GM19238 (cell line): ENCODE data around the gene SPPL2C.

Source experiments
- DNase-seq: peaks from one replicate; pipeline ENCODE4 v3.0.0; 2011; ENCODE audit warnings: low spot score; ENCODE audit not compliant: insufficient read length

Gene SPPL2C

DNA sequence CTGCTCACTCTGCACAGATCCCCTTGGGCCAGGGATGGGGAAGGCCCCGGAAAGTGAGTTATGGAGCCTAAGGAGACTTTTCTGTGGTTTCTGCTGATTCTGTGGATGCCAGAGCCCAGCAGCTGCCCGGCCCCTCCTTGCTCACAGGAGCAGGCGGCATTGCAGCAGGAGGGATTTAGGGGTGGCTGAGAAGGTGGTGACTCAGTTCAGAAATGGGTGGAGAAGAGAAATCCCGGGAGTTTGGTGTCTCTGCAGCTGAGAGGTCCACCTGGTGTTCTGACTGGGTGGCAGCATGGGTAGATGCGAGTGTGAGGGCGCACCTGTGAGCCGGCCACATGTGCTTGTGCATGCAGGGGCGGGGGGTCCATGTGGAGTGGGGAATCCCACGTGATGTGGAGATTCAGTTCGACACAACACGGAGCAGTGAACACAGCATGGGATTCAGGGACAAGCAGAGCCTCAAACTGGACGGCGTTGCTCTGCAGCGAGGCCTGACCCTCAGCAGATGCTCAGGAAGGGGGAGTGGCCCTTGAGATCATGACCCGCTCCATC, 16.0 kb upstream of the SPPL2C start:
- DNase-seq, result no peak

GRCh38 chr17:45833920-45834319, 10.8 kb upstream of the SPPL2C start:
- DNase-seq, result no peak

DNA sequence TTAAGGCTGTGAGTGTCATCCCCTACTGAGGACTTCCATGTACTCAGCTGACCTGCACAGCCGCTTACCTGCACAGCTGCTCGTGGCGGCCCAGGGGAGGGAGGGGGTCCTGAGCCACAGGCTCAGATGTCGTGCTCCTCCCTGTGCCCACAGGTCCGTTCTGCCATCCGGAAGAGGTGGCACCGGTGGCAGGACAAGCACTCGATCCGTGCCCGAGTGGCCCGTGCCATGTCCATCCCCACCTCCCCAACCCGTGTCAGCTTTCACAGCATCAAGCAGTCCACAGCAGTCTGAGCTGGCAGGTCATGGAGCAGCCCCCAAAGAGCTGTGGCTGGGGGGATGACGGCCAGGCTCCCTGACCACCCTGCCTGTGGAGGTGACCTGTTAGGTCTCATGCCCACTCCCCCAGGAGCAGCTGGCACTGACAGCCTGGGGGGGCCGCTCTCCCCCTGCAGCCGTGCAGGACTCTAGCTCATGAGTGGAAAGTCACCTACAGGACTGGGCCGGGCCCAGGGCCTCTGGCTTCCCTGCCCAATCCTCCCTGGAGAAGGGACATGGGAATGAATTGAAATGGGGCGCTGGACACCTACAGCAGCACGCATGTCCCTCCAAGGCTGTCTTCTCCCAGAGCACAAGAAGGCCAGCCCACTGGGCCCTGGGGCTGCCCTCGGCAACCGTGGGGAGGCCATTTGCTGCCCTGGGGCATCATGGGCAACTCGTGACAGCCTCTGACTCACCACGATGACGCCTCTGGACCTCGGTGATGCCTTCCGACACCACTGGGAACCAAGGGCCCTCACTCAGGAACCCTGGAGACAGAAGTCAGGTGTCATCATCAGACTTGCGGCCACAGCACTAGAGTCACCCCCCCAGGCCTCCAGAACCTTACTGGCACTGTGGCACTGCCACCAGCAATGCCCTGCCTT, 9.9 kb upstream of the SPPL2C start:
- DNase-seq, result no peak

GRCh38 chr17:45835481-45835880, 9.2 kb upstream of the SPPL2C start:
- DNase-seq, result no peak

- no peak for DNase-seq
Measured at GRCh38 chr17:45836047-45837044, 8.3 kb upstream of the SPPL2C start.

DNA sequence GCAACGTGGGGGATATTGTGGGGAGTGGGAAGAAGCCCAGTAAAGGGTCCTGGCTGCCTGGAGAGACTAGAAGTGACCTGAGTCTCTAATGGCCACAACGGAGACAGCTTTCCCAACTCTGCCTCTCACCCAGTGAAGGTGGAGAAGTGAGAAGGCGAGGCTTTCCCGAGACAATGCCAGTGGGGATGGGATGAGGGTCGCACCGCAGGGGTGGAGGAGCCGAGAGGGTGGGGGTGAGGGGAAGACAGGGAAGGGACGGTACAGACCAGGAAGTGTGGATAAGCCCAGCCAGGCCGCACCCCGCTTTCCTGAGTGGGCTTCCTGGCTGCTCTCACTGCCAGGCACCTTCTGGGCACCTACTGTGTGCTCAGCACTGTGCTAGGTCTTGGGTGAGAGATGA, 7.5 kb upstream of the SPPL2C start:
- DNase-seq, result no peak

DNA sequence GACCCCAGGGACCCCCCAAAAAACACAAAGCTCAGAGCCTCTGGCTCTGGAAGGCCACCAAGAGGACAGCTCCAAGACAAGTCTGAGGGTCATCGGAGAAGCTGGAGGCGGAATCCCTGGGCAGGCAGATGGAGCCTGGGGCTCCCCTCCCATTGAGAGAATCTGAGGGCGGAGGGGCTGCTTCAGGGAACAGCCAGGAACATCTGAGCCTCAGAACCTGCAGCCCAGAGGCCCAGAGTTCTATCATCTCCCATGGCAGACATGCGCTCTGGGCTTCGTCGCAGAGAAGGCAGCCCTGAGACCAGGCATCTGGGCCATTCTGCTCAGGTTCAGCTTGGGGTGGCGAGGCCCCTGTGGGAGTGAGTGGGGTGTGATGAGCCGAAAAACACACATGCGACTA, 7.1 kb upstream of the SPPL2C start:
- DNase-seq, result no peak

DNA sequence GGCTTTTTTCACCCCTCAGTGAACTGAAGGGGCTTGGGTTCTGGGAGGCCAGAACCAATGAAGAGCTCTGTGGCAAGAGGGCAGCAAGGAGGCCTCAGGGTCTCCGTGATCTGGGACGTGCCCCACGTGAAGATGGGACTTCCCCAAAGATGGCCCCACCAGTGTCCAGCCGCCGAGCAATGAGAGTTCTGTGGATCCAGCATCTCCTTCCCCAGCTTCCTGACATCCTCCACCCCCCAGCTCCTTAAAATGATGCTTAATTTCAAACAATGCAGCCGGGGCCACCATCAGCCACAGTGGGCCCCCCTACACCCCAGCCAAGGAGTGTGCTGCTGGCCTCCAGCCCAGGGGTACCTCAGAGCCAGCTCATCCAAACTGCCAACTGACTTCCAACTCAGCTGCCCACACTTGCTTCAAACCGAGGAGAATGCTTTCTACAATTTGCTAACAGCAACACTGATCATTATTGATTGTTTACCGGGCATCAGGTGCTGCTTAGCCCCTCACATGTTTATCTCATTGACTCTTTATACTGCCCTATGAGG, 5.9 kb upstream of the SPPL2C start:
- no peak for DNase-seq

DNA sequence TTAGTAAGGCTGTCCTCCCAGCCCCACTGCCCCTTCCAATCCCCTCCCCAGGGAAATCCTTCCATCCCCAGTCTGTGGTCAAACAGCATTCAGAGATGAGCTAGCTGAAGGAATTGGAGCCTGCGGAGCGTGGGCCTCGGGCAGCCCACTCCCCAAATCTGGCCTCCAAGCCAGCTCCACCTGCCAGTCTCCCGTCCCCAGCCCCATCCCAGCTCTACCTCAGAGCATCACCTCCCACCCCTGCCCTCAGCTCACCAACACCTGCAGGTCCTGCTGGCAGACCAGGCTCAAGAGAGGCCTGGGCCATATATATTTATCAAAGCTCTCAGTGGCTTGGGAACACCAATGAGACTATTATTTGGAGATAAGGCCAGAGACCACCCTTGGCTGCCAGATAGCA, 5.2 kb upstream of the SPPL2C start:
- DNase-seq, result no peak

DNA sequence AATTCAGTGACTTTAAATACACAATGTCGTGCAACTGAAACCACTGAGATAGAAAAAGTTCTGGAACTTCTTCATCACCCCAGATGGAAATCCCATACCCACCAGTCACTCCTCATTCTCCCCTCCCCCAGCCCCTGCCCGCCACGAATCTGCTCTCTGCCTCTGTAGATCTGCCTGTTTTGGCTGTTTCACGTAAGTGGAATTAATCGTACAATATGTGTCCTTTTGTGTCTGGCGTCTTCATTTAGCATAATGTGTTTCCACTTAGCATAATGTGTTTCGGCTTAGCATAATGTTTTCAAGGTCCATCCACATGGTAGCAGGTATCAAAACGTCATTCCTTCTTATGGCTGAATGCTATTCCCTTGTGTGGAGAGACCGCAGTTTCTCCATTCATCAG, 3.5 kb upstream of the SPPL2C start:
- DNase-seq, result no peak

DNA sequence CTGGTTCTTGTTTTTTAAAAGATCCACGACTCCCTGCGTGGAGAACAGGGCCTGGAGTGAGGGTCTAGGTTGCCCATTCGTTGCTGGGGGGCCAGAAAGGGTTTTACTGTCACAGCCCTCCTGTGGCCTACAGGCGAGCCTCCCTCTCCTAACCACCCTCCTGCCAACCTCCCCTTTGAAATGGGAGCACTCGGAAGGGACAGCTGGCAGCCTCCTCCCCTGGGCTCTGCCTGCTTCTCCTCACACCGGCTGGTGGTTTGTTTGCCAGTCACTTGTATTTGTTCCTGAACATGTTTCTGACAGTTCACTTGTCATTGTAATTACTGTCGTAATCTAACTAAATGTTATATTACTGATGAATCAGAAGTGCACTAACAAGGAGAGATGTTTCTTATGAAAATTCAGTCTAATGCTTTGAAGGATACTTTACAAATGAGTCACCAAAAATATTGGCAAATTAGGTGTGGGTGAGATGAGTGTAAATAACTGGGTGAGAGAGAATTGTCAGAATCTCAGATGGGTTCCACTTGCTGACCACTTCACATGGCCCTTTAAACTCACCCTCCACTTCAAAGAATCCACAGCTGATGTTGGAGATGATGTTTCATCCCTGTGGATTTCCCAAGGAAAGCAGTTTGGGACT, 2.7 kb upstream of the SPPL2C start:
- no peak for DNase-seq

GRCh38 chr17:45843722-45844121, 959 bp upstream of the SPPL2C start:
- no peak for DNase-seq

GRCh38 chr17:45845376-45846185, 900 bp downstream of the SPPL2C start:
- DNase-seq, result no peak

DNA sequence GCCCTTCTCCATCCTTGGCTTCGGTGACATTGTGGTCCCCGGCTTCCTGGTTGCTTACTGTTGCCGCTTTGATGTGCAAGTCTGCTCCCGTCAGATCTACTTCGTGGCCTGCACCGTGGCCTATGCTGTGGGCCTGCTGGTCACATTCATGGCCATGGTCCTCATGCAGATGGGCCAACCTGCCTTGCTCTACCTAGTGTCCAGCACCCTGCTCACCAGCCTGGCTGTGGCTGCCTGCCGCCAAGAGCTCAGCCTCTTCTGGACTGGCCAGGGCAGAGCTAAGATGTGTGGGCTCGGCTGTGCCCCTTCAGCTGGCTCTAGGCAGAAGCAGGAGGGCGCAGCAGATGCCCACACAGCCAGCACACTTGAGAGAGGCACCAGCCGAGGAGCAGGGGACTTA, 1.5 kb downstream of the SPPL2C start:
- no peak for DNase-seq

DNA sequence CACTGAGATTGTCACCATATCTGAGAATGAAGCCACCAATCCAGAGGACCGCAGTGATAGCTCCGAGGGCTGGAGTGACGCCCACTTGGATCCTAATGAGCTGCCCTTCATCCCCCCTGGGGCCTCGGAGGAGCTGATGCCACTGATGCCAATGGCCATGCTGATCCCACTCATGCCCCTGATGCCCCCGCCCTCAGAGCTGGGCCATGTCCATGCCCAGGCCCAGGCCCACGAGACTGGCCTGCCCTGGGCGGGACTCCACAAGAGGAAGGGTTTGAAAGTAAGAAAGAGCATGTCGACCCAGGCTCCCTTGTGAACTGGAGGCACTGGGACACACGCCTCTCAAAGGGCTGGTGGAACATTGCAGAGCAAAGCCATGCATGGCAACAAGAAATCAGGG, 2.0 kb downstream of the SPPL2C start:
- no peak for DNase-seq

- DNase-seq, result no peak
Measured at GRCh38 chr17:45847101-45847500, 2.4 kb downstream of the SPPL2C start.

- no peak for DNase-seq
Measured at GRCh38 chr17:45847747-45848146, 3.1 kb downstream of the SPPL2C start.

- no peak for DNase-seq
Measured at GRCh38 chr17:45848405-45848804, 3.7 kb downstream of the SPPL2C start.

- no peak for DNase-seq
Measured at GRCh38 chr17:45848868-45849535, 4.3 kb downstream of the SPPL2C start.

DNA sequence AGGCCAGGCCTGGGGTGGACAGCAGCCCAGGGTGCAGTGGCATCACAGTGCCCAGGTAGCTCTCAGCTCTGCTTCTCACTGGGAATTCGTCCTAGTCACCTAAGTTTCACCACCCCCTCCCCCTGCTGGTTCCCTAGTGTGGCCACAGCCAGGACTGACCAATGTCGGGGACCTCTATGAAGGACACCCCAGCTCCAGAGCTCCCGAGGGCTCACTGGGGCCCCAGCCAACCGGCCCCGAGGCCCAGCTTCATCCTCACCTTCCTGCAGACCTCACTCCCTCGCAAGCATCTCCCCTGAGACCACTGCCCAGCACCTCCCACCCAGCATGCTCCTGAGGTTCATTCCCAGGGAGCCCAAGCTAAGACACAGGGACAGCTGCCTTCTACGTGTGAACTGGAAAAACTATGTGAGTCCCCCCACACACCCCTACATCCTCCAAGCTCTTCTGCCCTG, 4.9 kb downstream of the SPPL2C start:
- DNase-seq, result no peak
